ENCODE results near the gene SLC39A11.
A peak's percentile ranks its signal among the peaks of the same experiment; 100 is the strongest.

Gene SLC39A11

GRCh38 chr17:72891627-72892026, 200.9 kb downstream of the SLC39A11 start:
- Mint-ChIP-seq H3K9me3 (no peaks in the 10 kb centered on the region), H3K27ac (no peak overlapping the region), H3K27me3 (no peaks in the 10 kb centered on the region), H3K4me3 (no peak overlapping the region), H3K36me3 (ENCODE audit: low read depth) (peaks cover 32% of the 10 kb centered on the region), H3K4me1 (ENCODE audit: low read depth) (peaks cover 17% of the 10 kb centered on the region)
- no peak for DNase-seq

- no peaks in the 10 kb centered on the region for H3K27me3 Mint-ChIP-seq
- no peak for DNase-seq
- H3K27ac Mint-ChIP-seq, result peak overlapping the region; percentile 66
- no peak overlapping the region for H3K4me3 Mint-ChIP-seq
- peaks cover 17% of the 10 kb centered on the region for H3K4me1 Mint-ChIP-seq (ENCODE audit: low read depth)
- peaks cover 36% of the 10 kb centered on the region for H3K36me3 Mint-ChIP-seq (ENCODE audit: low read depth)
- H3K9me3 Mint-ChIP-seq, result no peaks in the 10 kb centered on the region
Measured at GRCh38 chr17:72890711-72891110, 201.8 kb downstream of the SLC39A11 start.

GRCh38 chr17:72887917-72888316, 204.6 kb downstream of the SLC39A11 start:
- no peak overlapping the region for H3K27ac Mint-ChIP-seq
- peaks cover 42% of the 10 kb centered on the region for H3K36me3 Mint-ChIP-seq (ENCODE audit: low read depth)
- H3K9me3 Mint-ChIP-seq, result no peaks in the 10 kb centered on the region
- no peak overlapping the region for H3K4me3 Mint-ChIP-seq
- no peak for DNase-seq
- no peaks in the 10 kb centered on the region for H3K27me3 Mint-ChIP-seq
- H3K4me1 Mint-ChIP-seq (ENCODE audit: low read depth), result peaks cover 17% of the 10 kb centered on the region

GRCh38 chr17:72887322-72887721, 205.2 kb downstream of the SLC39A11 start:
- Mint-ChIP-seq H3K27ac (no peak overlapping the region), H3K36me3 (ENCODE audit: low read depth) (peaks cover 45% of the 10 kb centered on the region), H3K27me3 (no peaks in the 10 kb centered on the region), H3K9me3 (peaks cover 3% of the 10 kb centered on the region), H3K4me1 (ENCODE audit: low read depth) (peaks cover 17% of the 10 kb centered on the region), H3K4me3 (no peak overlapping the region)
- DNase-seq, result no peak

GRCh38 chr17:72886622-72887021, 205.9 kb downstream of the SLC39A11 start:
- Mint-ChIP-seq H3K27me3 (no peaks in the 10 kb centered on the region), H3K27ac (no peak overlapping the region), H3K4me3 (no peak overlapping the region), H3K4me1 (ENCODE audit: low read depth) (peaks cover 17% of the 10 kb centered on the region), H3K36me3 (ENCODE audit: low read depth) (peaks cover 52% of the 10 kb centered on the region), H3K9me3 (peaks cover 5% of the 10 kb centered on the region)
- no peak for DNase-seq

- no peak for DNase-seq
- no peaks in the 10 kb centered on the region for H3K27me3 Mint-ChIP-seq
- peaks cover 16% of the 10 kb centered on the region for H3K9me3 Mint-ChIP-seq
- no peak overlapping the region for H3K4me3 Mint-ChIP-seq
- H3K4me1 Mint-ChIP-seq (ENCODE audit: low read depth), result peaks cover 4% of the 10 kb centered on the region
- H3K36me3 Mint-ChIP-seq (ENCODE audit: low read depth), result peaks cover 55% of the 10 kb centered on the region
- H3K27ac Mint-ChIP-seq, result no peak overlapping the region
Measured at GRCh38 chr17:72884066-72884465, 208.4 kb downstream of the SLC39A11 start.

- no peak overlapping the region for H3K27ac Mint-ChIP-seq
Measured at GRCh38 chr17:72883351-72883750, 209.1 kb downstream of the SLC39A11 start.

GRCh38 chr17:72882426-72882825, 210.1 kb downstream of the SLC39A11 start:
- Mint-ChIP-seq H3K27me3 (no peaks in the 10 kb centered on the region), H3K27ac (no peak overlapping the region), H3K9me3 (peaks cover 25% of the 10 kb centered on the region), H3K4me3 (no peak overlapping the region), H3K4me1 (ENCODE audit: low read depth) (no peaks in the 10 kb centered on the region), H3K36me3 (ENCODE audit: low read depth) (peaks cover 56% of the 10 kb centered on the region)
- DNase-seq, result no peak

More at GRCh38 chr17:72883351-72883750, 209.1 kb downstream of the SLC39A11 start:
- Mint-ChIP-seq H3K9me3 (peaks cover 21% of the 10 kb centered on the region), H3K36me3 (ENCODE audit: low read depth) (peaks cover 56% of the 10 kb centered on the region), H3K4me3 (no peak overlapping the region), H3K27me3 (no peaks in the 10 kb centered on the region), H3K4me1 (ENCODE audit: low read depth) (peaks cover 4% of the 10 kb centered on the region)
- no peak for DNase-seq

- H3K36me3 Mint-ChIP-seq (ENCODE audit: low read depth), result peaks cover 69% of the 10 kb centered on the region
- H3K4me3 Mint-ChIP-seq, result no peak overlapping the region
- DNase-seq, result no peak
- peaks cover 39% of the 10 kb centered on the region for H3K9me3 Mint-ChIP-seq
- no peaks in the 10 kb centered on the region for H3K4me1 Mint-ChIP-seq (ENCODE audit: low read depth)
- H3K27ac Mint-ChIP-seq, result no peak overlapping the region
- no peaks in the 10 kb centered on the region for H3K27me3 Mint-ChIP-seq
Measured at GRCh38 chr17:72879877-72880276, 212.6 kb downstream of the SLC39A11 start.

GRCh38 chr17:72878975-72879660, 213.4 kb downstream of the SLC39A11 start:
- Mint-ChIP-seq H3K4me1 (ENCODE audit: low read depth) (no peaks in the 10 kb centered on the region), H3K36me3 (ENCODE audit: low read depth) (peaks cover 73% of the 10 kb centered on the region), H3K9me3 (peaks cover 39% of the 10 kb centered on the region), H3K4me3 (no peak overlapping the region), H3K27ac (no peak overlapping the region), H3K27me3 (no peaks in the 10 kb centered on the region)
- no peak for DNase-seq

GRCh38 chr17:72877348-72877747, 215.1 kb downstream of the SLC39A11 start:
- Mint-ChIP-seq H3K4me3 (no peak overlapping the region), H3K36me3 (ENCODE audit: low read depth) (peaks cover 69% of the 10 kb centered on the region), H3K27ac (no peak overlapping the region), H3K4me1 (ENCODE audit: low read depth) (no peaks in the 10 kb centered on the region), H3K9me3 (peaks cover 36% of the 10 kb centered on the region), H3K27me3 (no peaks in the 10 kb centered on the region)
- no peak for DNase-seq

- Mint-ChIP-seq H3K4me3 (no peak overlapping the region), H3K4me1 (ENCODE audit: low read depth) (no peaks in the 10 kb centered on the region), H3K36me3 (ENCODE audit: low read depth) (peaks cover 61% of the 10 kb centered on the region), H3K27ac (no peak overlapping the region), H3K9me3 (peaks cover 34% of the 10 kb centered on the region), H3K27me3 (no peaks in the 10 kb centered on the region)
- no peak for DNase-seq
Measured at GRCh38 chr17:72876413-72876812, 216.1 kb downstream of the SLC39A11 start.

- H3K27ac Mint-ChIP-seq, result no peak overlapping the region
- peaks cover 33% of the 10 kb centered on the region for H3K9me3 Mint-ChIP-seq
- no peak overlapping the region for H3K4me3 Mint-ChIP-seq
- H3K36me3 Mint-ChIP-seq (ENCODE audit: low read depth), result peaks cover 60% of the 10 kb centered on the region
- DNase-seq, result no peak
- H3K27me3 Mint-ChIP-seq, result no peaks in the 10 kb centered on the region
- no peaks in the 10 kb centered on the region for H3K4me1 Mint-ChIP-seq (ENCODE audit: low read depth)
Measured at GRCh38 chr17:72875361-72875760, 217.1 kb downstream of the SLC39A11 start.

- peaks cover 9% of the 10 kb centered on the region for H3K4me1 Mint-ChIP-seq (ENCODE audit: low read depth)
- H3K27ac Mint-ChIP-seq, result no peak overlapping the region
- H3K9me3 Mint-ChIP-seq, result peaks cover 13% of the 10 kb centered on the region
- no peak for DNase-seq
- H3K4me3 Mint-ChIP-seq, result no peak overlapping the region
- peaks cover 41% of the 10 kb centered on the region for H3K36me3 Mint-ChIP-seq (ENCODE audit: low read depth)
- no peaks in the 10 kb centered on the region for H3K27me3 Mint-ChIP-seq
Measured at GRCh38 chr17:72872396-72872795, 220.1 kb downstream of the SLC39A11 start.

- Mint-ChIP-seq H3K27me3 (no peaks in the 10 kb centered on the region), H3K9me3 (no peaks in the 10 kb centered on the region), H3K4me3 (no peak overlapping the region), H3K4me1 (ENCODE audit: low read depth) (peaks cover 17% of the 10 kb centered on the region), H3K36me3 (ENCODE audit: low read depth) (peaks cover 23% of the 10 kb centered on the region), H3K27ac (no peak overlapping the region)
- DNase-seq, result no peak
Measured at GRCh38 chr17:72870367-72870985, 222.0 kb downstream of the SLC39A11 start.
